Endodermal cell (in vitro differentiated cells): ENCODE results near the gene NDOR1. TPM values are rescaled to one million over a fixed set of nuclear protein-coding genes. Genes with fewer than 3 reads are reported as not detected.

Experiments
- DNase-seq: peaks from one replicate; pipeline ENCODE4 v3.0.0-alpha.2; 2017
- H3K27ac ChIP-seq: 2 replicates; pipeline ENCODE4 v1.5.1; 2013; ENCODE audit warnings: mild to moderate bottlenecking, low read depth, low read length, moderate library complexity
- H3K27me3 ChIP-seq: 2 replicates; pipeline ENCODE4 v1.6.1; 2013; ENCODE audit warnings: mild to moderate bottlenecking, low read length, moderate library complexity; ENCODE audit not compliant: insufficient read depth, control insufficient read depth, poor library complexity, severe bottlenecking
- H3K36me3 ChIP-seq: 2 replicates; pipeline ENCODE4 v1.7.0; 2013; ENCODE audit warnings: mild to moderate bottlenecking, low read length, moderate library complexity; ENCODE audit not compliant: control insufficient read depth, insufficient read depth
- H3K4me1 ChIP-seq: one replicate; pipeline ENCODE4 v1.7.0; 2013; ENCODE audit warnings: low read length; ENCODE audit not compliant: control insufficient read depth, insufficient read depth
- H3K4me3 ChIP-seq: 2 replicates; pipeline ENCODE4 v1.5.1; 2013; ENCODE audit warnings: mild to moderate bottlenecking, low read length, moderate library complexity
- H3K9ac ChIP-seq: 2 replicates; pipeline ENCODE4 v1.6.1; 2013; ENCODE audit warnings: mild to moderate bottlenecking, low read length, moderate library complexity; ENCODE audit not compliant: poor library complexity, severe bottlenecking; ENCODE audit errors: extremely low read depth
- H3K9me3 ChIP-seq: 2 replicates; pipeline ENCODE4 v1.6.1; 2013; ENCODE audit warnings: mild to moderate bottlenecking, low read length, moderate library complexity; ENCODE audit not compliant: control insufficient read depth
- H3K27ac Mint-ChIP-seq: 2 replicates; pipeline ENCODE4 v1.8.0; 2020; ENCODE audit warnings: mixed read lengths
- H3K27me3 Mint-ChIP-seq: 2 replicates; pipeline ENCODE4 v1.8.0; 2021; ENCODE audit warnings: mild to moderate bottlenecking, mixed read lengths; ENCODE audit not compliant: insufficient read depth
- H3K36me3 Mint-ChIP-seq: 2 replicates; pipeline ENCODE4 v1.8.0; 2020; ENCODE audit warnings: low read depth, mixed read lengths
- H3K4me1 Mint-ChIP-seq: 2 replicates; pipeline ENCODE4 v1.8.0; 2020; ENCODE audit warnings: mixed read lengths
- H3K4me3 Mint-ChIP-seq: 2 replicates; pipeline ENCODE4 v1.8.0; 2020; ENCODE audit warnings: mild to moderate bottlenecking, moderate library complexity, mixed read lengths
- H3K9me3 Mint-ChIP-seq: 2 replicates; pipeline ENCODE4 v1.8.0; 2020; ENCODE audit warnings: mild to moderate bottlenecking, mixed read lengths
- CTCF ChIP-seq: fragments of 200-600 bp; sonication (generic); conservative IDR thresholded peaks from 2 replicates; pipeline ENCODE4 v1.5.0; 2021; ENCODE audit warnings: antibody characterized with exemption, mild to moderate bottlenecking
- WGBS, 2 experiments: methylation state at CpG; one replicate each; pipeline versions ENCODE4 v1.1.5 to v1.1.7; 2013; ENCODE audit warnings: missing lambda C conversion rate in 2 of 2, mixed read lengths in 1 of 2; ENCODE audit not compliant: insufficient coverage in 1 of 2, insufficient read length in 1 of 2; 5-methylcytosine and 5-hydroxymethylcytosine counted together
- total RNA-seq, 2 donors: library from RNA; stranded (reverse); fragmentation: NEBNext Ultra II Directional in 1 of 2; extraction: Animal tissue kit (Norgen Biotek cat#: 25700) in 1 of 2; gene quantifications; 2 replicates in 1 of 2; 3 replicates in 1 of 2; pipeline ENCODE4 v1.2.1, GENCODE V29; 2021

The NDOR1 gene
- total RNA-seq, 2 donors from 2014 or later, result 39.2 to 41.4 TPM

GRCh38 chr9:137216188-137216965 is 10.9 kb downstream of the NDOR1 start:
- Mint-ChIP-seq H3K27me3 (no peaks in the 10 kb centered on the region), H3K4me1 (peaks cover 15% of the 10 kb centered on the region), H3K4me3 (no peak overlapping the region), H3K27ac (no peak overlapping the region), H3K36me3 (peaks cover 12% of the 10 kb centered on the region), H3K9me3 (no peaks in the 10 kb centered on the region)
- H3K4me1 ChIP-seq, result peaks cover 23% of the 10 kb centered on the region
- no peaks in the 10 kb centered on the region for H3K9me3 ChIP-seq
- peaks cover 8% of the 10 kb centered on the region for H3K36me3 ChIP-seq
- H3K27ac ChIP-seq, result no peak overlapping the region
- H3K9ac ChIP-seq, result no peak overlapping the region
- no peaks in the 10 kb centered on the region for H3K27me3 ChIP-seq
- TF ChIP-seq CTCF, result no peak
- WGBS, 2 experiments, result 94 to 98% methylated on average over 21 to 30 of the region's 30 CpGs
- H3K4me3 ChIP-seq, result no peak overlapping the region
- no peak for DNase-seq

- Mint-ChIP-seq H3K27ac (peak overlapping the region; percentile 79), H3K9me3 (no peaks in the 10 kb centered on the region), H3K4me1 (peaks cover 15% of the 10 kb centered on the region), H3K4me3 (peak overlapping the region; percentile 29), H3K36me3 (peaks cover 11% of the 10 kb centered on the region), H3K27me3 (no peaks in the 10 kb centered on the region)
- Histone ChIP-seq H3K27ac (no peak overlapping the region), H3K27me3 (no peaks in the 10 kb centered on the region), H3K4me1 (peaks cover 23% of the 10 kb centered on the region), H3K4me3 (no peak overlapping the region), H3K36me3 (peaks cover 8% of the 10 kb centered on the region), H3K9ac (no peak overlapping the region), H3K9me3 (no peaks in the 10 kb centered on the region)
- 61 to 71% methylated on average over 26 to 36 of the region's 36 CpGs for WGBS, 2 experiments
- peak; percentile 93 for DNase-seq
- peak; percentile 31 for TF ChIP-seq CTCF
Measured at GRCh38 chr9:137217276-137218211, 12.0 kb downstream of the NDOR1 start.

- no peak overlapping the region for H3K4me3 ChIP-seq
- H3K9ac ChIP-seq, result no peak overlapping the region
- no peak for TF ChIP-seq CTCF
- H3K4me3 Mint-ChIP-seq, result peak overlapping the region; percentile 19
- H3K36me3 ChIP-seq, result peaks cover 8% of the 10 kb centered on the region
- no peaks in the 10 kb centered on the region for H3K27me3 Mint-ChIP-seq
- WGBS, 2 experiments, result 95 to 97% methylated on average over 26 to 30 of the region's 30 CpGs
- H3K27ac Mint-ChIP-seq, result no peak overlapping the region
- H3K27me3 ChIP-seq, result no peaks in the 10 kb centered on the region
- no peak overlapping the region for H3K27ac ChIP-seq
- H3K4me1 ChIP-seq, result peaks cover 23% of the 10 kb centered on the region
- H3K9me3 Mint-ChIP-seq, result no peaks in the 10 kb centered on the region
- peaks cover 15% of the 10 kb centered on the region for H3K4me1 Mint-ChIP-seq
- no peaks in the 10 kb centered on the region for H3K9me3 ChIP-seq
- peaks cover 7% of the 10 kb centered on the region for H3K36me3 Mint-ChIP-seq
- no peak for DNase-seq
Measured at GRCh38 chr9:137218212-137218753, 12.8 kb downstream of the NDOR1 start.
